ENCODE results near the gene BMS1.
"Not testable (repeated sequence)": the region's sequence is repeated elsewhere in the genome, so short reads cannot be mapped to it uniquely, and the experiment has no call there.

The BMS1 gene

GRCh38 chr10:42816912-42817311 lies 34.3 kb downstream of the BMS1 start:
- no peak for TF ChIP-seq CTCF (IDR thresholded peaks at IDR 0.05)
- no peak overlapping the region for H3K27ac ChIP-seq
- no peak for DNase-seq (ENCODE audit: low spot score)
- H3K4me3 ChIP-seq = no peak overlapping the region

- not testable (repeated sequence) for DNase-seq (ENCODE audit: low spot score); H3K27ac ChIP-seq
Observed at GRCh38 chr10:42817417-42817816, 34.8 kb downstream of the BMS1 start.

GRCh38 chr10:42826759-42827158 lies 44.2 kb downstream of the BMS1 start:
- H3K4me3 ChIP-seq; H3K27ac ChIP-seq; DNase-seq (ENCODE audit: low spot score): not testable (repeated sequence)

More at GRCh38 chr10:42817417-42817816, 34.8 kb downstream of the BMS1 start:
- not testable (repeated sequence) for H3K4me3 ChIP-seq

- no peak for TF ChIP-seq CTCF (IDR thresholded peaks at IDR 0.05)
- DNase-seq (ENCODE audit: low spot score) = no peak
- no peak overlapping the region for H3K4me3 ChIP-seq
- H3K27ac ChIP-seq = no peak overlapping the region
Observed at GRCh38 chr10:42827201-42827600, 44.6 kb downstream of the BMS1 start.

- H3K4me3 ChIP-seq; DNase-seq (ENCODE audit: low spot score); H3K27ac ChIP-seq: not testable (repeated sequence)
Observed at GRCh38 chr10:42828391-42828790, 45.8 kb downstream of the BMS1 start.

GRCh38 chr10:42830237-42830636 lies 47.6 kb downstream of the BMS1 start:
- DNase-seq (ENCODE audit: low spot score) = no peak
- TF ChIP-seq CTCF (IDR thresholded peaks at IDR 0.05) = no peak
- no peak overlapping the region for H3K4me3 ChIP-seq
- H3K27ac ChIP-seq = no peak overlapping the region

GRCh38 chr10:42836096-42836495 lies 53.5 kb downstream of the BMS1 start:
- no peak overlapping the region for H3K27ac ChIP-seq
- no peak overlapping the region for H3K4me3 ChIP-seq
- no peak for TF ChIP-seq CTCF (IDR thresholded peaks at IDR 0.05)
- no peak for DNase-seq (ENCODE audit: low spot score)

- DNase-seq (ENCODE audit: low spot score) = no peak
- TF ChIP-seq CTCF (IDR thresholded peaks at IDR 0.05) = no peak
- Histone ChIP-seq H3K4me3 (peak overlapping the region; percentile 65), H3K27ac (no peak overlapping the region)
Observed at GRCh38 chr10:42836771-42837468, 54.3 kb downstream of the BMS1 start.

- not testable (repeated sequence) for H3K27ac ChIP-seq; H3K4me3 ChIP-seq; DNase-seq (ENCODE audit: low spot score)
Observed at GRCh38 chr10:42844810-42845209, 62.2 kb downstream of the BMS1 start.

GRCh38 chr10:42847261-42847660 lies 64.7 kb downstream of the BMS1 start:
- not testable (repeated sequence) for DNase-seq (ENCODE audit: low spot score); H3K4me3 ChIP-seq; H3K27ac ChIP-seq

All from coronary artery (tissue), 2 donors.